Coronary artery (tissue), 2 donors: ENCODE results near the gene ADGRG4.

Experiments
- DNase-seq: peaks from one replicate; pipeline ENCODE4 v3.0.0-alpha.2; 2017; ENCODE audit warnings: low spot score
- H3K27ac ChIP-seq, 2 donors: fragments of 200-600 bp; sonication (generic); one replicate each; pipeline ENCODE4 v1.5.1; 2016 to 2019
- H3K4me3 ChIP-seq: fragments of 200-600 bp; sonication (generic); 2 replicates; pipeline ENCODE4 v1.5.1; 2016; ENCODE audit warnings: mild to moderate bottlenecking, moderate library complexity
- CTCF ChIP-seq: fragments of 200-600 bp; sonication (generic); IDR thresholded peaks from one replicate; pipeline ENCODE4 v1.5.1; 2019; ENCODE audit warnings: antibody characterized with exemption

ADGRG4 gene

GRCh38 chrX:136452614-136453013 lies 151.9 kb downstream of the ADGRG4 start:
- no peak for TF ChIP-seq CTCF
- H3K27ac ChIP-seq, result no peak overlapping the region
- no peak for DNase-seq
- no peak overlapping the region for H3K4me3 ChIP-seq

GRCh38 chrX:136453114-136453513 lies 152.4 kb downstream of the ADGRG4 start:
- no peak for TF ChIP-seq CTCF
- H3K4me3 ChIP-seq, result no peak overlapping the region
- H3K27ac ChIP-seq, result no peak overlapping the region
- DNase-seq, result no peak

DNA sequence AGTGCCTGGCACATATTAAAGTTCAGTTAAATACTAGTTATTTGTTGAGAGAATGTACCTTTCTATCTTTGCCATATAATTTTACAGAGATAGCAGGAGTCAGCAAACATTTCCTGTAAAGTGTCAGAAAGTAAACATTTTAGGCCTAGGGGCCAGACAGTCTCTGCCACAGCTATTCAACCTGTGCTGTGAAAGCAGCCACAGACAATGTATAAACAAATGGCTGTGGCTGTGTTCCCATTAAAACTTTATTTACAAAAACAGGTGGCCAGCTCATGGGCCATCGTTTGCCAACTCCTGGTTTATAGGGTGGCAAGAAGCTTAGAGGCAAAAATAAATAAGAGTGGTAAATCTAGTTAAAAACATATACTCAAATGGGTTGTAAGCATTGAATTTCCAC lies 153.0 kb downstream of the ADGRG4 start:
- DNase-seq, result no peak
- no peak overlapping the region for H3K4me3 ChIP-seq
- TF ChIP-seq CTCF, result no peak
- no peak overlapping the region for H3K27ac ChIP-seq

GRCh38 chrX:136456133-136456532 lies 155.4 kb downstream of the ADGRG4 start:
- no peak for TF ChIP-seq CTCF
- no peak overlapping the region for H3K27ac ChIP-seq
- H3K4me3 ChIP-seq, result no peak overlapping the region
- no peak for DNase-seq

- no peak for DNase-seq
- TF ChIP-seq CTCF, result no peak
- H3K4me3 ChIP-seq, result no peak overlapping the region
- H3K27ac ChIP-seq, result no peak overlapping the region
Measured at GRCh38 chrX:136457303-136457917, 156.6 kb downstream of the ADGRG4 start.

GRCh38 chrX:136464589-136464988 lies 163.8 kb downstream of the ADGRG4 start:
- DNase-seq, result no peak
- no peak for TF ChIP-seq CTCF
- H3K4me3 ChIP-seq, result no peak overlapping the region
- no peak overlapping the region for H3K27ac ChIP-seq
